Coronary artery (tissue), 2 donors: Measurements from ENCODE around the gene ATP13A3.
A peak's percentile ranks its signal among the peaks of the same experiment; 100 is the strongest.
"Not testable (repeated sequence)": the region's sequence is repeated elsewhere in the genome, so short reads cannot be mapped to it uniquely, and the experiment has no call there.

ENCODE experiments used
- DNase-seq: peaks from one replicate; pipeline ENCODE4 v3.0.0-alpha.2; 2017; ENCODE audit warnings: low spot score
- H3K27ac ChIP-seq, 2 donors: fragments of 200-600 bp; sonication (generic); one replicate each; pipeline ENCODE4 v1.5.1; 2016 to 2019
- H3K4me3 ChIP-seq: fragments of 200-600 bp; sonication (generic); 2 replicates; pipeline ENCODE4 v1.5.1; 2016; ENCODE audit warnings: mild to moderate bottlenecking, moderate library complexity
- CTCF ChIP-seq: fragments of 200-600 bp; sonication (generic); IDR thresholded peaks from one replicate; pipeline ENCODE4 v1.5.1; 2019; ENCODE audit warnings: antibody characterized with exemption

Gene ATP13A3

GRCh38 chr3:194483850-194484249 lies 3.0 kb downstream of the ATP13A3 start:
- no peak for DNase-seq
- TF ChIP-seq CTCF: no peak
- Histone ChIP-seq H3K4me3 (no peak overlapping the region), H3K27ac (peak overlapping the region in 1 of 2 donors; percentile 93)

- H3K4me3 ChIP-seq, DNase-seq, H3K27ac ChIP-seq: not testable (repeated sequence)
Measured at GRCh38 chr3:194482830-194483229, 4.0 kb downstream of the ATP13A3 start.

- no peak for TF ChIP-seq CTCF
- DNase-seq: no peak
- no peak overlapping the region for H3K4me3 ChIP-seq
- peak overlapping the region; percentile 27 to 67 for H3K27ac ChIP-seq
Measured at GRCh38 chr3:194482196-194482593, 4.6 kb downstream of the ATP13A3 start.

GRCh38 chr3:194481525-194482195 lies 5.1 kb downstream of the ATP13A3 start:
- no peak for DNase-seq
- Histone ChIP-seq H3K27ac (peak overlapping the region; percentile 43 to 67), H3K4me3 (no peak overlapping the region)
- TF ChIP-seq CTCF: no peak

GRCh38 chr3:194481103-194481502 lies 5.7 kb downstream of the ATP13A3 start:
- Histone ChIP-seq H3K27ac (peak overlapping the region; percentile 43 to 67), H3K4me3 (no peak overlapping the region)
- TF ChIP-seq CTCF: no peak
- no peak for DNase-seq

GRCh38 chr3:194476784-194477183 lies 10.0 kb downstream of the ATP13A3 start:
- peak overlapping the region in 1 of 2 donors; percentile 17 for H3K27ac ChIP-seq
- no peak for DNase-seq
- TF ChIP-seq CTCF: no peak

GRCh38 chr3:194475978-194476377 lies 10.8 kb downstream of the ATP13A3 start:
- H3K27ac ChIP-seq: peak overlapping the region in 1 of 2 donors; percentile 11
- H3K4me3 ChIP-seq: no peak overlapping the region
- DNase-seq: no peak
- no peak for TF ChIP-seq CTCF

More at GRCh38 chr3:194476784-194477183, 10.0 kb downstream of the ATP13A3 start:
- no peak overlapping the region for H3K4me3 ChIP-seq
